Measurements from ENCODE around the gene SHKBP1. TPM values are rescaled to one million over a fixed set of nuclear protein-coding genes. Genes with fewer than 3 reads are reported as not detected.
A peak's percentile ranks its signal among the peaks of the same experiment; 100 is the strongest.

The SHKBP1 gene
- total RNA-seq, 1 experiment from 2014 or later: 85.5 TPM

- Histone ChIP-seq H3K9me3 (ENCODE audit: low read depth, low read length, poor library complexity, severe bottlenecking) (no peaks in the 10 kb centered on the region), H3K27ac (ENCODE audit: low read depth, low read length, poor library complexity, severe bottlenecking) (no peak overlapping the region), H3K36me3 (ENCODE audit: insufficient read depth, low read length, poor library complexity, severe bottlenecking) (no peaks in the 10 kb centered on the region), H3K4me3 (ENCODE audit: low read depth, low read length, poor library complexity, severe bottlenecking) (no peak overlapping the region), H3K4me1 (ENCODE audit: insufficient read depth, low read length, poor library complexity, severe bottlenecking) (peaks cover under 1% of the 10 kb centered on the region), H3K27me3 (replicated peaks; ENCODE audit: insufficient read depth, low read depth, low read length, poor library complexity) (no peaks in the 10 kb centered on the region)
- BruUV-seq (replicated peaks): no TSS peak
- POLR2A ChIA-PET (ENCODE audit: low non-redundant PET): no interaction called here
- DNase-seq (ENCODE audit: low spot score): peak; percentile 68
- TF ChIP-seq, protein P1, sequence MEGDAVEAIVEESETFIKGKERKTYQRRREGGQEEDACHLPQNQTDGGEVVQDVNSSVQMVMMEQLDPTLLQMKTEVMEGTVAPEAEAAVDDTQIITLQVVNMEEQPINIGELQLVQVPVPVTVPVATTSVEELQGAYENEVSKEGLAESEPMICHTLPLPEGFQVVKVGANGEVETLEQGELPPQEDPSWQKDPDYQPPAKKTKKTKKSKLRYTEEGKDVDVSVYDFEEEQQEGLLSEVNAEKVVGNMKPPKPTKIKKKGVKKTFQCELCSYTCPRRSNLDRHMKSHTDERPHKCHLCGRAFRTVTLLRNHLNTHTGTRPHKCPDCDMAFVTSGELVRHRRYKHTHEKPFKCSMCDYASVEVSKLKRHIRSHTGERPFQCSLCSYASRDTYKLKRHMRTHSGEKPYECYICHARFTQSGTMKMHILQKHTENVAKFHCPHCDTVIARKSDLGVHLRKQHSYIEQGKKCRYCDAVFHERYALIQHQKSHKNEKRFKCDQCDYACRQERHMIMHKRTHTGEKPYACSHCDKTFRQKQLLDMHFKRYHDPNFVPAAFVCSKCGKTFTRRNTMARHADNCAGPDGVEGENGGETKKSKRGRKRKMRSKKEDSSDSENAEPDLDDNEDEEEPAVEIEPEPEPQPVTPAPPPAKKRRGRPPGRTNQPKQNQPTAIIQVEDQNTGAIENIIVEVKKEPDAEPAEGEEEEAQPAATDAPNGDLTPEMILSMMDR (conservative IDR thresholded peaks at IDR 0.05; ENCODE audit: low read depth, low read length): no peak
- TF ChIP-seq EZH2 (IDR thresholded peaks at IDR 0.05; ENCODE audit: borderline replicate concordance, low read depth, low read length, poor library complexity, severe bottlenecking): no peak
- intact Hi-C loops (cut with micrococcal nuclease; ENCODE audit: unreplicated experiment): loop anchor here (10.0 kb wide), 1 partner anchor 127 kb away; the partner anchor contains the start of genes BLVRB and SPTBN4
- CTCF ChIA-PET: interaction anchor here (0.6 kb wide), 1 partner anchor 287 kb away, joined by 3 read pairs; no protein-coding TSS in a partner anchor
Observed at GRCh38 chr19:40592170-40592569, 15.5 kb downstream of the SHKBP1 start.

DNA sequence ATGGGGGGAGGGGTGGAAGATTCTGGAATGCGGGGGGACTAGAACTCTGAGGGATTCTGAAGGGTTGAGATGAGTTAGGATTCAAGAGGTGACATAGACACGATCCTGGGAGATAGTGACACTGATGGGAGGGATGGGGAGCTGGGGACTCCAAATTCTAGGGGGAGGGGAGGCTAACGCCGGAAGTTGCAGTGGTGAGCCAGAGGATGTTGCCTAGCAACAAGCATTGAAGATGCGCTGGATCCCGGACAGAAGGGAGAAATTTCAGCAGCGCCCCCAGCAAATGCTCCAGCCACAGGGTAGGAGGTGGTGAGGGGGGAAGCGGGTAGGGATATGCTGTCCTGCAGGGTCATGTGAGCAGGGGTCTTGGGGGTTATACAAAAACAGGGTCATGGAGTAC, 17.6 kb downstream of the SHKBP1 start:
- no TSS peak for BruUV-seq (replicated peaks)
- DNase-seq (ENCODE audit: low spot score): no peak
- H3K36me3 ChIP-seq (ENCODE audit: insufficient read depth, low read length, poor library complexity, severe bottlenecking): no peaks in the 10 kb centered on the region
- H3K4me1 ChIP-seq (ENCODE audit: insufficient read depth, low read length, poor library complexity, severe bottlenecking): peaks cover 12% of the 10 kb centered on the region
- H3K27ac ChIP-seq (ENCODE audit: low read depth, low read length, poor library complexity, severe bottlenecking): no peak overlapping the region
- CTCF ChIA-PET: no interaction called here
- no peak overlapping the region for H3K4me3 ChIP-seq (ENCODE audit: low read depth, low read length, poor library complexity, severe bottlenecking)
- intact Hi-C loops (cut with micrococcal nuclease; ENCODE audit: unreplicated experiment): loop anchor here (10.0 kb wide), 1 partner anchor 129 kb away; the partner anchor contains the start of genes BLVRB and SPTBN4
- H3K27me3 ChIP-seq (replicated peaks; ENCODE audit: insufficient read depth, low read depth, low read length, poor library complexity): no peaks in the 10 kb centered on the region
- TF ChIP-seq EZH2 (IDR thresholded peaks at IDR 0.05; ENCODE audit: borderline replicate concordance, low read depth, low read length, poor library complexity, severe bottlenecking): no peak
- TF ChIP-seq, protein P1 (conservative IDR thresholded peaks at IDR 0.05; ENCODE audit: low read depth, low read length): no peak
- H3K9me3 ChIP-seq (ENCODE audit: low read depth, low read length, poor library complexity, severe bottlenecking): no peaks in the 10 kb centered on the region
- POLR2A ChIA-PET (ENCODE audit: low non-redundant PET): interaction anchor here (0.5 kb wide), 1 partner anchor 150 kb away, joined by 3 read pairs; no protein-coding TSS in a partner anchor

DNA sequence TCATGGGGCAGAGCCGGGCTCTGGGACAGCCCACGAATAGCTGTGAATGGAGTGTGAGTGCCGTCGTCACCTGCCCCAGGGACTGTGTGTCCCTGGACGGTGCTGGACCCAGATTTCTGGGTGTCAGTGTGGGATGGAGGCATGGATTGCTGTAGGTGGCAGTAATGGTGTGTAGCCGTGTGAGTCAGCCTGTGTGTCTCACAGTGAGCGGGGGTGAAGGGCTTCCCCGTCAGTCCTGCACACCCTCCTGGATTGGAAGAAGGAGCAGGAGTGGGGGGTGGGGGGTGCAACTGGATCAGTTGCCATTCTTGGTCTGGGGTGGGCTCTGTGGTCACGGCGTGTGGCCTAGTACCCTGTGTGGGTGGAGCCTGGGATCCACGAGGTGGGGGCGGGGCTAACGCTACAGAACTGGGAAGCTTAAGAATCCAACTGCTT, 18.0 kb downstream of the SHKBP1 start:
- CTCF ChIA-PET: no interaction called here
- Histone ChIP-seq H3K27me3 (replicated peaks; ENCODE audit: insufficient read depth, low read depth, low read length, poor library complexity) (no peaks in the 10 kb centered on the region), H3K36me3 (ENCODE audit: insufficient read depth, low read length, poor library complexity, severe bottlenecking) (no peaks in the 10 kb centered on the region), H3K4me1 (ENCODE audit: insufficient read depth, low read length, poor library complexity, severe bottlenecking) (peaks cover 14% of the 10 kb centered on the region), H3K27ac (ENCODE audit: low read depth, low read length, poor library complexity, severe bottlenecking) (no peak overlapping the region), H3K4me3 (ENCODE audit: low read depth, low read length, poor library complexity, severe bottlenecking) (no peak overlapping the region), H3K9me3 (ENCODE audit: low read depth, low read length, poor library complexity, severe bottlenecking) (no peaks in the 10 kb centered on the region)
- TF ChIP-seq, protein P1 (conservative IDR thresholded peaks at IDR 0.05; ENCODE audit: low read depth, low read length): no peak
- TF ChIP-seq EZH2 (IDR thresholded peaks at IDR 0.05; ENCODE audit: borderline replicate concordance, low read depth, low read length, poor library complexity, severe bottlenecking): no peak
- no peak for DNase-seq (ENCODE audit: low spot score)
- no TSS peak for BruUV-seq (replicated peaks)
- intact Hi-C loops (cut with micrococcal nuclease; ENCODE audit: unreplicated experiment): loop anchor here (10.0 kb wide), 1 partner anchor 130 kb away; the partner anchor contains the start of genes BLVRB and SPTBN4
- POLR2A ChIA-PET (ENCODE audit: low non-redundant PET): interaction anchor here (0.5 kb wide), 1 partner anchor 150 kb away, joined by 3 read pairs; no protein-coding TSS in a partner anchor
